Measurements from ENCODE around the gene SYNDIG1. TPM values are rescaled to one million over a fixed set of nuclear protein-coding genes. Genes with fewer than 3 reads are reported as not detected.

SYNDIG1 gene
- total and polyA plus RNA-seq, 2 donors (not counting 1 experiment from before 2014, with no cell fraction given), result not detected

DNA sequence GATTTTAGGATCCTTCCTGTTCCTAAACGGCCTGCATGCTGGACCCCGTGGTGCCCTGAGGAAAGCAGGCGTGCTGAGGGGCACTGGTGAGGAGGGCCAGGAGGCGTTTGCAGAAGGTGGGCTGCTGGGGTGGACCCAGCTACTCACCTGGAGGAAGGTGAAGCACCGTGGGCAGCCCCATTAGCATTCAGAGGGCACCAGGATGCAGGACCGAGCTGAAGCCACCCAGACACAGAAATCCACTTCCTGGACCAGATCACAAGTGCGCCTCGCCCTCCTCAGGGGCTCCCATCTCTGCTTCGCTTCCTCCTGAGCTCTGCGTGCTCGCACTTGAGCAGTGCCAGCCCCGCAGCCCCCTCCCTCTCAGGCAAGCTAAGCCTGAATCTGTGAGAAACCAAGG, 187.0 kb downstream of the SYNDIG1 start:
- no peak overlapping the region for H3K4me3 Mint-ChIP-seq

DNA sequence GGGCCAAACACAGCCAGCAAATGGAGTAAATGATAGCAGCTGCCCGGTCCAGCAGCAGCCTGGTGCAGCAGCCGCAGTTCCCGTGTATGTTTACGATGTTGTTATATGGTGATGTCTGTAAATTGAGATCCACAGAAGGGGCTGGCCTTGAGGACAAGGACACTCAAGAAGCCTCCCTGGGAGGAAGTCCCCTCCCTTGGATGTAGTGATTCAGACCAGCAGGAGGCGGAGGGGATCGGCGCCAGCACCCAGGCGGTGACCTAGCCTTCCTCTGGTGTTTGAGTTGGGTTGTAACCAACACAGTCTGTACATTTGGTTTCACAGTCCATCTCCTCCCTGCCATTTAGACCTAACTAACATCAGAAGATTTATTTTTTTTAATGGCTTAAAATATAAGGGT, 187.8 kb downstream of the SYNDIG1 start:
- H3K4me3 Mint-ChIP-seq, result no peak overlapping the region
- no peak for ATAC-seq (ENCODE audit: low read depth)

More for the DNA sequence above, 187.0 kb downstream of the SYNDIG1 start:
- H3K9me3 ChIP-seq (ENCODE audit: control extremely low read depth in 1 of 3, control insufficient read depth in 2 of 3, insufficient read depth in 1 of 3, low read length in 2 of 3), result no peaks in the 10 kb centered on the region
- no peak for TF ChIP-seq EZH2 (IDR thresholded peaks at IDR 0.05; ENCODE audit: borderline replicate concordance, insufficient read depth, low read depth, low read length, poor library complexity, severe bottlenecking)
- TF ChIP-seq, protein P1, sequence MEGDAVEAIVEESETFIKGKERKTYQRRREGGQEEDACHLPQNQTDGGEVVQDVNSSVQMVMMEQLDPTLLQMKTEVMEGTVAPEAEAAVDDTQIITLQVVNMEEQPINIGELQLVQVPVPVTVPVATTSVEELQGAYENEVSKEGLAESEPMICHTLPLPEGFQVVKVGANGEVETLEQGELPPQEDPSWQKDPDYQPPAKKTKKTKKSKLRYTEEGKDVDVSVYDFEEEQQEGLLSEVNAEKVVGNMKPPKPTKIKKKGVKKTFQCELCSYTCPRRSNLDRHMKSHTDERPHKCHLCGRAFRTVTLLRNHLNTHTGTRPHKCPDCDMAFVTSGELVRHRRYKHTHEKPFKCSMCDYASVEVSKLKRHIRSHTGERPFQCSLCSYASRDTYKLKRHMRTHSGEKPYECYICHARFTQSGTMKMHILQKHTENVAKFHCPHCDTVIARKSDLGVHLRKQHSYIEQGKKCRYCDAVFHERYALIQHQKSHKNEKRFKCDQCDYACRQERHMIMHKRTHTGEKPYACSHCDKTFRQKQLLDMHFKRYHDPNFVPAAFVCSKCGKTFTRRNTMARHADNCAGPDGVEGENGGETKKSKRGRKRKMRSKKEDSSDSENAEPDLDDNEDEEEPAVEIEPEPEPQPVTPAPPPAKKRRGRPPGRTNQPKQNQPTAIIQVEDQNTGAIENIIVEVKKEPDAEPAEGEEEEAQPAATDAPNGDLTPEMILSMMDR (IDR thresholded peaks at IDR 0.05), result no peak
- H2AFZ ChIP-seq (ENCODE audit: insufficient read depth, low read depth, low read length, poor library complexity, severe bottlenecking), result no peak overlapping the region
- ATAC-seq (ENCODE audit: low read depth), result no peak
- H3K36me3 ChIP-seq (replicated peaks in 1 of 2; ENCODE audit: control extremely low read depth in 1 of 2, control insufficient read depth in 1 of 2, extremely low read depth in 1 of 2, insufficient read depth in 2 of 2, low read length in 1 of 2), result no peaks in the 10 kb centered on the region
- no peaks in the 10 kb centered on the region for H4K20me1 ChIP-seq (ENCODE audit: control insufficient read depth, insufficient read depth, low read length, poor library complexity, severe bottlenecking)
- intact Hi-C loops (cut with micrococcal nuclease), result no loop called here
- no peak overlapping the region for H3K4me2 ChIP-seq (replicated peaks; ENCODE audit: low read depth, low read length, poor library complexity, severe bottlenecking)
- no peak for DNase-seq
- CTCF ChIA-PET, result no interaction called here
- POLR2A ChIA-PET, result no interaction called here
- H3K79me2 ChIP-seq (ENCODE audit: control insufficient read depth, insufficient read depth, low read length), result no peaks in the 10 kb centered on the region
- no peak overlapping the region for H3K27ac ChIP-seq (ENCODE audit: low read length in 2 of 2)
- H3K4me1 Mint-ChIP-seq, result peaks cover 3% of the 10 kb centered on the region
- WGBS (ENCODE audit: insufficient coverage), result 87% methylated on average over 12 of the region's 12 CpGs
- no peak overlapping the region for H3K9ac ChIP-seq (ENCODE audit: low read length)
- no peaks in the 10 kb centered on the region for H3K27me3 ChIP-seq (replicated peaks in 1 of 4; ENCODE audit: control extremely low read depth in 1 of 4, control insufficient read depth in 3 of 4, insufficient read depth in 4 of 4, low read length in 3 of 4)
- peaks cover 4% of the 10 kb centered on the region for H3K27me3 Mint-ChIP-seq
- no peak overlapping the region for H3K27ac Mint-ChIP-seq
- no peaks in the 10 kb centered on the region for H3K9me3 Mint-ChIP-seq (ENCODE audit: insufficient read depth)
- H3K4me3 ChIP-seq (ENCODE audit: control extremely low read depth in 1 of 5, extremely low read depth in 1 of 5, insufficient read depth in 1 of 5, low read depth in 2 of 5, low read length in 4 of 5), result no peak overlapping the region
- H3K4me1 ChIP-seq (ENCODE audit: control insufficient read depth in 2 of 2, insufficient read depth in 2 of 2, low read length in 2 of 2), result no peaks in the 10 kb centered on the region

More for the DNA sequence above, 187.8 kb downstream of the SYNDIG1 start:
- no peak overlapping the region for H3K4me2 ChIP-seq (replicated peaks; ENCODE audit: low read depth, low read length, poor library complexity, severe bottlenecking)
- CTCF ChIA-PET, result no interaction called here
- peaks cover 4% of the 10 kb centered on the region for H3K27me3 Mint-ChIP-seq
- no peaks in the 10 kb centered on the region for H3K4me1 Mint-ChIP-seq
- no peaks in the 10 kb centered on the region for H3K9me3 Mint-ChIP-seq (ENCODE audit: insufficient read depth)
- H3K4me1 ChIP-seq (ENCODE audit: control insufficient read depth in 2 of 2, insufficient read depth in 2 of 2, low read length in 2 of 2), result no peaks in the 10 kb centered on the region
- DNase-seq, result no peak
- no peak overlapping the region for H3K27ac Mint-ChIP-seq
- WGBS (ENCODE audit: insufficient coverage), result 98% methylated on average over 4 of the region's 8 CpGs
- H3K9me3 ChIP-seq (ENCODE audit: control extremely low read depth in 1 of 3, control insufficient read depth in 2 of 3, insufficient read depth in 1 of 3, low read length in 2 of 3), result no peaks in the 10 kb centered on the region
- intact Hi-C loops (cut with micrococcal nuclease), result no loop called here
- H3K79me2 ChIP-seq (ENCODE audit: control insufficient read depth, insufficient read depth, low read length), result no peaks in the 10 kb centered on the region
- no peak overlapping the region for H3K4me3 ChIP-seq (ENCODE audit: control extremely low read depth in 1 of 5, extremely low read depth in 1 of 5, insufficient read depth in 1 of 5, low read depth in 2 of 5, low read length in 4 of 5)
- no peaks in the 10 kb centered on the region for H3K27me3 ChIP-seq (replicated peaks in 1 of 4; ENCODE audit: control extremely low read depth in 1 of 4, control insufficient read depth in 3 of 4, insufficient read depth in 4 of 4, low read length in 3 of 4)
- no peak overlapping the region for H3K27ac ChIP-seq (ENCODE audit: low read length in 2 of 2)
- POLR2A ChIA-PET, result no interaction called here
- no peak overlapping the region for H3K9ac ChIP-seq (ENCODE audit: low read length)
- H4K20me1 ChIP-seq (ENCODE audit: control insufficient read depth, insufficient read depth, low read length, poor library complexity, severe bottlenecking), result no peaks in the 10 kb centered on the region
- no peak overlapping the region for H2AFZ ChIP-seq (ENCODE audit: insufficient read depth, low read depth, low read length, poor library complexity, severe bottlenecking)
- H3K36me3 ChIP-seq (replicated peaks in 1 of 2; ENCODE audit: control extremely low read depth in 1 of 2, control insufficient read depth in 1 of 2, extremely low read depth in 1 of 2, insufficient read depth in 2 of 2, low read length in 1 of 2), result no peaks in the 10 kb centered on the region
- TF ChIP-seq EZH2 (IDR thresholded peaks at IDR 0.05; ENCODE audit: borderline replicate concordance, insufficient read depth, low read depth, low read length, poor library complexity, severe bottlenecking), result no peak
- TF ChIP-seq, protein P1 (IDR thresholded peaks at IDR 0.05), result no peak
